GM18909 (cell line): ENCODE measurements around the gene TSR3.
"Not testable (repeated sequence)": the region's sequence is repeated elsewhere in the genome, so short reads cannot be mapped to it uniquely, and the experiment has no call there.

Experiments
- ATAC-seq: cut with Tn5 transposase; IDR thresholded peaks from one replicate; pipeline ENCODE4 v1.9.1; 2021; ENCODE audit warnings: mild to moderate bottlenecking; ENCODE audit not compliant: unreplicated experiment, poor library complexity

Gene TSR3

GRCh38 chr16:1340730-1341494 is 10.8 kb downstream of the TSR3 start:
- ATAC-seq = no peak

GRCh38 chr16:1338855-1339675 is 12.6 kb downstream of the TSR3 start:
- no peak for ATAC-seq

GRCh38 chr16:1338119-1338730 is 13.5 kb downstream of the TSR3 start:
- ATAC-seq = no peak

GRCh38 chr16:1337486-1337885 is 14.2 kb downstream of the TSR3 start:
- ATAC-seq = no peak

- no peak for ATAC-seq
Measured at GRCh38 chr16:1336619-1337018, 15.1 kb downstream of the TSR3 start.

GRCh38 chr16:1335996-1336395 is 15.7 kb downstream of the TSR3 start:
- ATAC-seq = no peak

DNA sequence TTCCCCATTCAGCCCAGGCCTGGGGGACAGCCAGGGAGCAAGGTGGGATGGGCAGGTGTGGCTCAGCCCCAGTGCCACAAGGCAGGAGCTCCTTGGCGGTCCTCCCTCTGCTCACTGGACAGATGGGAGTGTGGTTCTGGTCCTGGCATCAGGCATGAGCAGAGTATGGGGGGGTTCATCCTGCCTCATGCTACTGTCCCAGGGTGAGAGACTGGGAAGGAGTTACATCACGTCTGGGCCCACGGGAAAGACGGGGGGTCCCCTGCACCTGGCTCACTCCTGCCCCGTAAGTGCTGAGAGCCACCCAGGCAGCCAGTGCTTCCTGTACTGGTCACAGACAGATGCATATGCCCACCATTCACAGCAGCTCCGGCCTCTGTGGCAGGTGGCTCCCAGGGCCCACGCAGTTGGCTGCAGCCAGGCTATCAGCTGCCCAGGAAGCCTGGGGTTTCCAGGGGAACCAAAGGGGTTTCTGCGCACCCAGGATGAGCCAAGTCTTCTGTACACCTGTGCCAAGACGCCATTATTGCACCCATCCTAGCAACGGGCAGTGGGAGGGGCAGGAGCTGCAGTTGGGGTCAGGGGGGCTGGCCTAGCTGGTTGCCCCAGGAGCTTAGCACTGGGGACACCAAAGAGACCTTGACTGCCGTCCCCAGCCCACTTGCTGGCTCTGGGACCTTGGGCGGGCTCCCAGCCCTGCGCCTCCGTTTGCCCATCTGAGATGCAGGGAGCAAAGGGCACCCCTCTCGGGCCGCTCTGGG is 16.3 kb downstream of the TSR3 start:
- ATAC-seq = no peak

- no peak for ATAC-seq
Measured at GRCh38 chr16:1334739-1335138, 16.9 kb downstream of the TSR3 start.

DNA sequence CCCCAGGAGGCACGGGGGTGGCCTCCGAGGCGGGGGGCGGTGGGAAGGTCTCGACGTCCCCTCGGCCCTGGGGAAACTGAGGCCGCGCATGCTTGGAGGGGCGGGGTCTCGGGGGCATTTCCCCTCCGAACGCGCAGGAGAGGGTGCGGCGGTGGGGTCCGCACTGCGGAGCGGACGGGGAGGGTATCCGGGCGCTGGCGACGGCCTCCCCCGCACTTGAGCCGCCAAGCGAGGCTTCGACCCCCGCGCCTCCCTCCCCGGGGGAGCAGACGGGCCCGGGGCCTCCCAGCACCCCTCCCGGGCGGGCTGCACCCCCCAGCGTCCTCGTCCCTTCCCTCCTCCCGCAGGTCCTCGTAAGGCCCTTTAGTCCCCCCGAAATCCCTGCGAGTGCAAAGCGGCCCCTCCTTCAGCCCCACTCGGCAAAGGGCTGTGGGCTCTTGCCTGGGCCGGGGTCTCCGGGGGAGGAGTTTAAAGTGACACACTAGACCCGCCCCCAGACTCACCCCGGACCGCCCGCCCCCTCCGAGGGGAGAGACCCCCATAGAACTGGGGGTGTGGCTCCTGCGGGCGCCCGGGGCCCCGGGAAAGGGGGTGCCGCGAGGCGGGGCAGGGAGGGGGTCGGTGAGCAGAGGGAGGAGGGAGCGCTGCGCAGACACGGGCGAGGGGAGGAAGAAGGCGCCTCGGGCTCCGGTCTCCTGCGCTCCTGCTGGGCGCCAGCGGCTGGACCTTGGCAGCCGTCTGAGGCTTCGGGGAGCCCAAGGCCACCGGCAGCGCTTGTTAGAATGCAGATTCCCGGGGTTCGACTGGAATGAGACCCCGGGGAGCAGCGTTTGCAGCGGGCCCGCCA is 17.6 kb downstream of the TSR3 start:
- ATAC-seq = no peak

GRCh38 chr16:1333149-1333812 is 18.4 kb downstream of the TSR3 start, which contains the start of gene BAIAP3:
Gene BAIAP3 (plus strand): TSS chr16:1333645. CDS start chr16:1338550, 4,905 bp downstream.
- ATAC-seq = no peak

- no peak for ATAC-seq
Measured at GRCh38 chr16:1332618-1333148, 19.0 kb downstream of the TSR3 start.

DNA sequence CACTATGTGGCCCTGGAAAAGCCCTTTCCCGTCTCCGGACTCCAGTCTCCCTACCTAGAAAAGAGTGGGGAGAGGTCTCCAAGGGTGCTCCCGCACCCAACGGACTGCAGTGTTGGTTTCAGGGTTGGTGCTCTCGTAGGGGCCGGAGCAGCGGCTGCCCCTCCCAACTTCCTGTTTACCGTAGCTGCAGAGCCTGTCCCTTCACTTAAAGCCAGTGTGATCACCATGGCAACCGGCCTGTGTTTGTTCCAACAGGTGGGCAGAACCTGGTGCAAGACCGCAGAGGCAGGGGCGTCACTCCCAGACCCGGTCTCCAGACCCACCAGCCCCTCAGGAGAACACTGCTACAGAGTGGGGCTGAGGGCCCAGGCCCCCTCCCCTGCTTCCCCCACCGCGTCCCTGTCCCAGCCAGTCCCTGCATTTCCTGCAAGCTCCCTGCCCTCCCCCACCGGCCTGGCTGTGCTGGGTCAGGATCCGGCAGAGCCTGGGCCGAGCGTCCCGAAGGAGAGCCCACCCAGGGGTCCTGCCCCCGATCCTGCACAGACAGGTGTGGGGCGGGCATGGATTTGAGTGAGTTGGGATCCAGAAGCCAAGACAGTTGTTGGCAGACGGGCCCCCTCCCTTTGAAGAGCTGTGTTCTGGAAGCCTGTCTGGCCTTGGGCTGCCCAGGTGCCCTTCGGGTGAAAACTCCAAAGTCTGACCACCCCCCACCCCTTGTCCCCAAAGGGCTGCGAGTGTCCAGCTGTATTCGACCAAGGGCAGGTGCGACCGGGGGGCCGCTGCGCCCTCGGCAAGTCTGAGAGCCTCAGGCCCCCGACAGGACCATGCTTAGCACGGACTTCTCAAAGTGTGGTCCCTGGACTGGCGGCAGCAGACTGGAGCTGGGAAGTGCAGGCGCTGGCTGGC is 19.7 kb downstream of the TSR3 start:
- no peak for ATAC-seq

GRCh38 chr16:1330931-1331711 is 20.6 kb downstream of the TSR3 start:
- no peak for ATAC-seq

- ATAC-seq = no peak
Measured at GRCh38 chr16:1330260-1330914, 21.3 kb downstream of the TSR3 start.

- ATAC-seq = not testable (repeated sequence)
Measured at GRCh38 chr16:1328961-1329360, 22.7 kb downstream of the TSR3 start.

DNA sequence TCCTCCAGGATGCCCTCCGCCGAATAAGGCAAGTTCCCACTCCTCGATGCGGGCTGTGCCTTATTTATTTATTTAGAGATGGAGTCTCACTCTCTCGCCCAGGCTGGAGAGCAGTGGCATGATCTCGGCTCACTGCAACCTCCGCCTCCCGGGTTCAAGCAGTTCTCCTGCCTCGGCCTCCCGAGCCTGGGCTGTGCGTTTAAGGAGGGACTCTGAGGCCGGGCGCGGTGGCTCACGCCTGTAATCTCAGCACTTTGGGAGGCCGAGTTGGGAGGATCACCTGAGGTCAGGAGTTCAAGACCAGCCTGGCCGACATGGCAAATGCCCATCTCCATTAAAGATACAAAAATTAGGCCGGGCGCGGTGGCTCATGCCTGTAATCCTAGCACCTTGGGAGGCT is 23.5 kb downstream of the TSR3 start:
- not testable (repeated sequence) for ATAC-seq

GRCh38 chr16:1327619-1327947 is 24.1 kb downstream of the TSR3 start:
- no peak for ATAC-seq
